Measurements from ENCODE around the gene FMO5.
A peak's percentile ranks its signal among the peaks of the same experiment; 100 is the strongest.
"Not testable (repeated sequence)": the region's sequence is repeated elsewhere in the genome, so short reads cannot be mapped to it uniquely, and the experiment has no call there.

The FMO5 gene

GRCh38 chr1:147225193-147225730 is at the start of gene FMO5:
Gene FMO5 (minus strand): TSS chr1:147225339. CDS start chr1:147225029, 310 bp downstream.
- DNase-seq: peak; percentile 59

- peak; percentile 62 for DNase-seq
Measured at GRCh38 chr1:147273409-147274336, 48.5 kb upstream of the FMO5 start.

DNA sequence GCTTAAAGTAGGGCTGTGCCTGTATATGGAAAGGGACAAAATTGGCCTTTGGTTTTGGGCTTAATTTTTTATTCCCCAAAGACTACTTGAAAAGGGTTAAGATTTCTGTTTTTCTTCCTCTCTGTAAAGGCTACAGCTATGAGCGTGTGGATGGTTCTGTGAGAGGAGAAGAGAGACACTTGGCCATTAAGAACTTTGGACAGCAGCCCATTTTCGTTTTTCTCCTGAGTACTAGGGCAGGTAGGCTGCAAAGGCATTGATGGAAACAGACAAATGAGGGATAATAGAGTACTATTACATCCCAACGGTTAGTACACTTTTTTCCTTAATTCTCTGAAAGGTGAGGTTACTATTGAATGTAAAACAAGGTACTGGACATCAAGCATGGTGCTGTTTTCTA is 46.9 kb upstream of the FMO5 start:
- DNase-seq: no peak

DNA sequence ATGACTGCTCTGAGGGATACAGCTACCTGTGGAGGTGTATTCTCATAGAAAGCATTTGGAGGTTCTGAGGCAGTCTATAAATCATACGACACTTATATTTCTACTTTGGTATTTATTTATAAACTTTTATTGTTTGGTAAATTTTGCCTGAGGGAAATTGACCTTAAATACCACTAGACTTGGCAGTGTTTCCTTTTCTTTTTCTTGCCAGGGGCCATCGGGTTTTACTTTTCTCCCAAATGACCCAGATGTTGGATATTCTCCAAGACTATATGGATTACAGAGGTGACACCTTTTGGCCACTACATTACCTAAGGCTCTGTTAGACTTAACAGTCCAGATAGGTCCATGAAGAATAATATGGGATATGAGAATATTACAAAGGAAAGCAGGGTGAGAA is 45.6 kb upstream of the FMO5 start:
- no peak for DNase-seq

GRCh38 chr1:147267711-147268110 is 42.6 kb upstream of the FMO5 start:
- no peak for DNase-seq

DNA sequence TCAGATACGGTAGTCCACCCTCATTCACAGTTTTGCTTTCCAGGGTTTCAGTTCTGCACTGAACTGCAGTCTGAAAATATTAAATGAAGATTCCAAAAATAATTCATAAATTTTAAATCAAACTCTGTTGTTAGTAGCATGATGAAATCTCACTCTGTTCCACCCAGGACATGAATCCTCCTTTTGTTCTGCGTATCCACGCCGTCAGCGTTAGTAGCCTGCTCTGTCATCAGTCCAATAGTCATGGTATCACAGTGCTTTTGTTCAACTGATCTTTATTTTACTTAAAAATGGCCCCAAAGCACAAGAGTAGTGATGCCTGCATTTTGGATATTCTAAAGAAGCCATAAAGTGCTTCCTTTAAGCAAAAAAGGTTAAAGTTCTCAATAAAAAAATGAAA is 41.2 kb upstream of the FMO5 start:
- DNase-seq: no peak

DNA sequence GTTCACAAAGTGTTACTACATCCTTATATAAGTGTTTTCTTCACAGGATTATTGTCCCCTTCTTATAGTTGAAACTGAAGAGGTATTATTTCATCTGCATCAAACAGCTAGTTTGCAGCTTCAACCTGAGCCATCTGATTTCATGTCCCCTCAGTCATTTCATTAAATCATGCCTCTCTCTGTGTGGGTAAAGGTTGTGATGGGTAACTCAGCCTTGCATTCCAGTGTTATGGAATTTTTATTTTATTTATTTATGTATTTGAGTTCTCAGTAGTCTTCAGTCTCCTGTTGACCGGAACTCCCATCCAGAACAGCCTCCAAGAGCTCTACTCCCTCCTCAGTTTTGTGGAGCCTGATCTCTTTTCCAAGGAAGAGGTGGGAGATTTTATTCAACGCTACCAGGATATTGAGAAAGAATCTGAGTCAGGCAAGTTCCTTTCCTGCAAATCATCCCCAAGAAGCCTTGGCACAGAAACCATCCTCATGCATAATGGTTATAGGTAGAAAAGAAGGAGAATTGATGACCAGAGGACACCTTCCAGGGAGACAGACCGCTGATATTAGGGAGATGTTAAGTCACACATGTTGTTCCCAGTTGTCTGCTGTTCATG is 39.1 kb upstream of the FMO5 start:
- no peak for DNase-seq

- no peak for DNase-seq
Measured at GRCh38 chr1:147260956-147261355, 35.8 kb upstream of the FMO5 start.

DNA sequence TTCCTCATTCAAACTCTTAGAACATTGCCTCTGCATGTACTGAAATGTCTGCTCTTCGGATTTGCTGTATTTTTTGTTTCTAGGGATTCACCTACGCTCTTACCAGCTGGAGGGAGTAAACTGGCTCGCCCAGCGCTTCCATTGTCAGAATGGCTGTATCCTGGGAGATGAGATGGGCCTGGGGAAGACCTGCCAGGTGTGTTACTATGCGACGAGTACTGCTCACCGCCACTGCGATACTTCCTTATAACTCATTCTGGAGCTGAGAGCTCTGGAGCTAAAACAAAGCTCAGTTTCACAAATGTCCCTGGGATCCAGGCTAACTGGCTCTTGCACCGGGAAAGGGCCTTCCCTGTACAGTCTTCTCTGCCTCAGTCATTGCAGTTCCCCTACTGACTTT is 27.4 kb upstream of the FMO5 start:
- DNase-seq: no peak

DNA sequence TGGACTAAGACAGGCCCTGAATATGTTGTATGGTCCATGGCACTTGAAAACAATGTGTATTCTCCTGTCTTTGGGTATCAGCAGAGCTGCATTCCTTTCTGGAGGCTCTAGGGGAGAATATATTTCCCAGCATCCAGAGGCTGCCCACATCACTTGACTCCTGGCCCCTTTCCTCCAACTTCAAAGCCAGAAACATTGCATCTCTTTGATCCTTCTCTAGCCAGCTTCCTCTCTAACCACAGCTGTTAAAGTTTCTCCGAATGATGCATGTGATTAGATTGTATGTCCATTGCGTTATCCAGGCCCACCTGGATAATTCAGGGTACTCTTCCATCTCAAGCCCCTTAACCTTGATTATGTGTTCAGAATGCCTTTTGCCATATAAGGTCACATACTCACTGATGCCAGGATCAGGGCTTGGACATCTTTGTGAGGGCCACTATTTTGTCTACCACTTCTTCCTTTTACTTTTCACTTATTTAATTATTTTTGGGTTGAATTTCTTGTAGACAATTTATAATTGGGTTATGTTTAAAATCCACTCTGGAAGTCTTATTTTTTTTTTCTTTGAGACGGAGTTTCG is 22.6 kb upstream of the FMO5 start:
- DNase-seq: no peak

GRCh38 chr1:147246910-147247655 is 21.9 kb upstream of the FMO5 start:
- DNase-seq: no peak

DNA sequence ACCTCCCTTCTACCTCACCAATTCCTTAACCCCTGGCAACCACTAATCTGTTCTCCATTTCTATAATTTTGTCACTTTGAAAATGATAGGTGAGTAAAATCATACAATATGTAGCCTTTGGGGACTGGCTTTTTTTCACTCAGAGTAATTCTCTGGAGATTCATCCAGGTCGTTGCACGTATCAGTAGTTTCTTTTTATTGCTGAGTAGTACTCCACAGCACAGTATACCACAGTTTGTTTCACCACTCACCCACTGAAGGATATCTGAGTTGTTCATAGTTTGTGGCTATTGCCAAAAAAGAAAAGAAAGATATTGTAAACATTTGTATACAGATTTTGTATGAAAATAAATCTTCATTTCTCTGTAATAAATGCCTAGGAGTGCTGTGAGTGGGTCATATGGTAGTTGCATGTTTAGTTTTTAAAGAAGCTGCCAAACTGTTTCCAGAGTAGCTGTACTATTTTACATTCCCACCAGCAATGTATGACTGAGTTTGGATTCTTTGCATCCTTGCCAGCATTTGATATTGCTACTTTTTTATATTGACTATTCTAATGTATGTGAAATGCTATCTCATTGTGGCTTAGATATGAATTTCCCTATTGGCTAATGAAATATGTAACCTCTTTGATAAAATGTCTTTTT is 21.0 kb upstream of the FMO5 start:
- DNase-seq: no peak

GRCh38 chr1:147245586-147246021 is 20.5 kb upstream of the FMO5 start:
- DNase-seq: no peak

GRCh38 chr1:147245129-147245528 is 20.0 kb upstream of the FMO5 start:
- no peak for DNase-seq

DNA sequence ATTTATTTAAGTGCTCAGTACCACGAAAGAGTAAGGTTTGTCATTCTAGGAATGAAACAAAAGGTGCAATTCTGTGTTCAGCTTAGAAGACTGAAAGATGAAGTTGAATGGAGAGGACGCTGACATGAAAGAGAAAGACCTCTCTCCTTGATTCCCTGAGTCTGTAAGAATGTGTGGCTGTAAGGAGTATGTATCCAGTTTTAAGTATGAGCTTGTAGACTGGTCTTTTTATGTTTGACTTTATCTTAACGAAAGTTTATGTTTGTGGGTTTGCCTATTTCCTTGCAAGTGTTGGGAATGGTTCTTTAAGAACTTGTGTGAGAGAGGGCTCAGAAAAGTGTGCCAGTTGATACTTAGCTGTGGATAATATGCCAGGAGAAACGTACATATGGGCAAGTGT is 18.7 kb upstream of the FMO5 start:
- no peak for DNase-seq

DNA sequence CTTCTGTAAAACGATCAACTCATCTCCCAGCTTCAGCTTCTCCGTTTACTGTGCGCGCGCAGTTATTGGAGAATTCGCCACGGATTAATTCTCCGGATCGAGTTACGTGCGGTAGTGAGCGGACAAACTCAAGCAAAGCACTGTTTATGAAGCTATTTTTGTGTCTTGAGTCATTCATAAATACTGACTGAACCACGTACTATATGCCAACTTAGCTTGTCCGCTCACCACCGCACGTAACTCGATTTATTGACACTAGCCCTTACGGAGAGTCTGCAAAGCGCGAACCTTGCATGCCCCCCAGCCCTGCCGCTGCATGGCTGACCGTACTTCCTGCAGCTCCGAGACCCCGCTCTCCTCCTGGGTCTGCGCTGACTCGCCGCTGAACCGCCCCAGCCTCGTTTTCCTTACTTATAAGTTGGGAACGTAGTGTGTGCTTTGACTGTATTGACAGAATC is 18.1 kb upstream of the FMO5 start:
- no peak for DNase-seq

- peak; percentile 95 for DNase-seq
Measured at GRCh38 chr1:147242449-147243227, 17.5 kb upstream of the FMO5 start, which contains the start of gene CHD1L. Gene CHD1L (plus strand): TSS chr1:147242684. CDS start chr1:147242704, 20 bp downstream.

GRCh38 chr1:147241934-147242448 is 16.9 kb upstream of the FMO5 start:
- no peak for DNase-seq

DNA sequence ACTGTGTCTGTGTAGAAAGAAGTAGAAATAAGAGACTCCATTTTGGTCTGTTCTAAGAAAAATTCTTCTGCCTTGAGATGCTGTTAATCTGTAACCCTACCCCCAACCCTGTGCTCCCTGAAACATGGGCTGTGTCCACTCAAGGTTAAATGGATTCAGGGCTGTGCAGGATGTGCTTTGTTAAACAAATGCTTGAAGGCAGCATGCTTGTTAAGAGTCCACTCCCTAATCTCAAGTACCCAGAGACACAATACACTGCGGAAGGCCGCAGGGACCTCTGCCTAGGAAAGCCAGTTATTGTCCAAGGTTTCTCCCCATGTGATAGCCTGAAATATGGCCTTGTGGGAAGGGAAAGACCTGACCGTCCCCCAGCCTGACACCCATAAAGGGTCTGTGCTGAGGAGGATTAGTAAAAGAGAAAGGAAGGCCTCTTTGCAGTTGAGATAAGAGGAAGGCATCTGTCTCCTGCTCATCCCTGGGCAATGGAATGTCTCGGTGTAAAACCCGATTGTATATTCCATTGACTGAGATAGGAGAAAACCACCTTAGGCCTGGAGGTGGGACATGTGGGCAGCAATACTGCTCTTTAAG is 15.1 kb upstream of the FMO5 start:
- DNase-seq: not testable (repeated sequence)

Measured in CD4-positive, alpha-beta T cell treated with Interleukin-17A for 1 hour (primary cell).